HTR-8/SVneo (cell line): ENCODE data around the gene STOML3.

ENCODE experiments used
- DNase-seq: peaks from one replicate; pipeline ENCODE4 v3.0.0; 2011; ENCODE audit warnings: low spot score, mixed read lengths; ENCODE audit not compliant: insufficient read length
- FAIRE-seq: peaks from 2 replicates; lab custom pipeline; 2011; peaks lifted over from hg19 to GRCh38; lab: Jason Lieb, UNC

STOML3 gene

GRCh38 chr13:38998739-38999138 lies 8.1 kb upstream of the STOML3 start:
- DNase-seq (no peak), FAIRE-seq (no peak)

GRCh38 chr13:38993381-38993780 lies 2.8 kb upstream of the STOML3 start:
- DNase-seq = no peak
- FAIRE-seq = no peak

- FAIRE-seq (no peak), DNase-seq (no peak)
Measured at GRCh38 chr13:38981096-38981495, 9.5 kb downstream of the STOML3 start.

- DNase-seq = no peak
- FAIRE-seq = no peak
Measured at GRCh38 chr13:38980750-38981078, 9.9 kb downstream of the STOML3 start.

- FAIRE-seq (no peak), DNase-seq (no peak)
Measured at GRCh38 chr13:38979891-38980749, 10.5 kb downstream of the STOML3 start.

- FAIRE-seq = no peak
- DNase-seq = no peak
Measured at GRCh38 chr13:38970380-38971051, 20.1 kb downstream of the STOML3 start.

- no peak for DNase-seq
- FAIRE-seq = no peak
Measured at GRCh38 chr13:38969187-38969586, 21.4 kb downstream of the STOML3 start.

- FAIRE-seq = no peak
- DNase-seq = no peak
Measured at GRCh38 chr13:38967446-38967845, 23.2 kb downstream of the STOML3 start.

GRCh38 chr13:38965281-38965680 lies 25.4 kb downstream of the STOML3 start:
- FAIRE-seq = no peak
- DNase-seq = no peak

- FAIRE-seq = no peak
Measured at GRCh38 chr13:38960175-38960574, 30.5 kb downstream of the STOML3 start.

GRCh38 chr13:38957794-38958592 lies 32.6 kb downstream of the STOML3 start:
- FAIRE-seq (no peak), DNase-seq (no peak)

More at GRCh38 chr13:38960175-38960574, 30.5 kb downstream of the STOML3 start:
- no peak for DNase-seq

GRCh38 chr13:38954844-38955243 lies 35.8 kb downstream of the STOML3 start:
- DNase-seq (no peak), FAIRE-seq (no peak)

- FAIRE-seq = no peak
Measured at GRCh38 chr13:38954291-38954690, 36.3 kb downstream of the STOML3 start.

GRCh38 chr13:38952827-38953226 lies 37.8 kb downstream of the STOML3 start:
- no peak for DNase-seq
- FAIRE-seq = no peak

More at GRCh38 chr13:38954291-38954690, 36.3 kb downstream of the STOML3 start:
- no peak for DNase-seq

- DNase-seq (no peak), FAIRE-seq (no peak)
Measured at GRCh38 chr13:38951525-38952313, 38.9 kb downstream of the STOML3 start.

- FAIRE-seq (no peak), DNase-seq (no peak)
Measured at GRCh38 chr13:38950987-38951386, 39.6 kb downstream of the STOML3 start.

- DNase-seq (no peak), FAIRE-seq (no peak)
Measured at GRCh38 chr13:38947054-38947453, 43.6 kb downstream of the STOML3 start.

GRCh38 chr13:38944219-38944618 lies 46.4 kb downstream of the STOML3 start:
- FAIRE-seq (no peak), DNase-seq (no peak)

GRCh38 chr13:38943231-38943630 lies 47.4 kb downstream of the STOML3 start:
- no peak for DNase-seq
- no peak for FAIRE-seq

- FAIRE-seq = no peak
- DNase-seq = no peak
Measured at GRCh38 chr13:38941353-38941945, 49.2 kb downstream of the STOML3 start.
